Measurements from ENCODE around the gene DCX. TPM values are rescaled to one million over a fixed set of nuclear protein-coding genes. Genes with fewer than 3 reads are reported as not detected.

The DCX gene
- total RNA-seq, 2 experiments from 2014 or later: not detected

DNA sequence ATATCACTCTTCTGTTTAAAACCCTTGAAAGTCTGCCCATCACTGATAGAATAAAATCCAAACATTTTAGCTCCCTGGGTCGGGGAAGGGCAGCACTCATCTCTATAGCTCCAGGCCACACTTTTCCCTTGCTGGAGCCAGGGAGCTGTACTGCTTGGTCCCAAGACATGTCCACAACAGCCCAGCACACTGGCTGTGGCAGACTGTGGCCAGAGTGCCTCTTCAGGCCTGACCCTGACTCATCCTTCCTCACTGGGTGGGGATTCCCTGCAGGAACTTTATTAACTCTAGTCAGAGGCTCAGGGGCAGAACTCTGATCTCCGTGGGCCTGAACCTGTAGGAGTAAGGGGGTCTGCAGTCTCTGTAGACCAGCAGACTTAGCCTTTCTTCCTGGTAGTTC, 71.9 kb downstream of the DCX start:
- no peak overlapping the region for H3K27ac Mint-ChIP-seq
- DNase-seq (no peak), ATAC-seq (no peak)
- no peaks in the 10 kb centered on the region for H3K9me3 Mint-ChIP-seq
- no peak for TF ChIP-seq CTCF (IDR thresholded peaks at IDR 0.05)
- no peaks in the 10 kb centered on the region for H3K4me1 Mint-ChIP-seq (ENCODE audit: low read depth)
- no peaks in the 10 kb centered on the region for H3K36me3 Mint-ChIP-seq (ENCODE audit: low read depth)
- intact Hi-C loops (cut with micrococcal nuclease): no loop called here
- POLR2A ChIA-PET: no interaction called here
- CTCF ChIA-PET: no interaction called here
- no peak overlapping the region for H3K4me3 Mint-ChIP-seq
- no peaks in the 10 kb centered on the region for H3K27me3 Mint-ChIP-seq

- TF ChIP-seq CTCF (IDR thresholded peaks at IDR 0.05): no peak
- no peak overlapping the region for H3K4me3 Mint-ChIP-seq
- H3K36me3 Mint-ChIP-seq (ENCODE audit: low read depth): no peaks in the 10 kb centered on the region
- no peaks in the 10 kb centered on the region for H3K4me1 Mint-ChIP-seq (ENCODE audit: low read depth)
- ATAC-seq: no peak
- H3K27ac Mint-ChIP-seq: no peak overlapping the region
- H3K27me3 Mint-ChIP-seq: no peaks in the 10 kb centered on the region
- no peak for DNase-seq
- CTCF ChIA-PET: no interaction called here
- POLR2A ChIA-PET: no interaction called here
- H3K9me3 Mint-ChIP-seq: no peaks in the 10 kb centered on the region
- intact Hi-C loops (cut with micrococcal nuclease): no loop called here
Observed at GRCh38 chrX:111339212-111339611, 72.8 kb downstream of the DCX start.

GRCh38 chrX:111338095-111338698, 73.8 kb downstream of the DCX start:
- ChIA-PET CTCF (no interaction called here), POLR2A (no interaction called here)
- H3K4me1 Mint-ChIP-seq (ENCODE audit: low read depth): no peaks in the 10 kb centered on the region
- no peaks in the 10 kb centered on the region for H3K27me3 Mint-ChIP-seq
- no peak for TF ChIP-seq CTCF (IDR thresholded peaks at IDR 0.05)
- intact Hi-C loops (cut with micrococcal nuclease): no loop called here
- no peak overlapping the region for H3K27ac Mint-ChIP-seq
- no peak for DNase-seq
- H3K9me3 Mint-ChIP-seq: no peaks in the 10 kb centered on the region
- H3K36me3 Mint-ChIP-seq (ENCODE audit: low read depth): no peaks in the 10 kb centered on the region
- H3K4me3 Mint-ChIP-seq: no peak overlapping the region
- ATAC-seq: no peak

DNA sequence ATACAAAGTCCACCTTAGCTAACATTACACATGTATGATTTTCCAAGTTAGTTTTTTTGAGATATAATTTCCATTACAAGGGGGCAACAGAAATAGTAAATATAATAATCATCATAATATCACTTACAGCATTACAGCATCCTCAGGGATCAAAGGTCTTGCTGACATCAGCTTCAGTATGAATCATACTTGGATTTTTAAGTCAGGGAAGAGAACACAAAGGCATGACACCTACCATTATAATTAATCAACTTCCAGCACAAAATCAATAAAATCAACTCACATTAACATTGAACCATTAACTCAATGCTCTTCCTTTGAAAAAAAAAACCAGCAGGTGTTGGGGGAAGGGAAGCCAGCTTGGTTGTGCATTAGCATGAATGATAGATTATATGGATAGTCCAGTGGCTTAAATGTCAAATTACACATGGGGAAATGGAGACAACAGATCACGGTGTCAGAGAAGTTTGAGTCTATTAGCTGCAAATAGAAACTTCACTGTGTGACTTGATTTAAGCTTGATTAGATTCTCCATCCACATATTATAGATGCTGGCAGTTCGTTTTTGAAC, 74.8 kb downstream of the DCX start:
- ATAC-seq: no peak
- TF ChIP-seq CTCF (IDR thresholded peaks at IDR 0.05): no peak

DNA sequence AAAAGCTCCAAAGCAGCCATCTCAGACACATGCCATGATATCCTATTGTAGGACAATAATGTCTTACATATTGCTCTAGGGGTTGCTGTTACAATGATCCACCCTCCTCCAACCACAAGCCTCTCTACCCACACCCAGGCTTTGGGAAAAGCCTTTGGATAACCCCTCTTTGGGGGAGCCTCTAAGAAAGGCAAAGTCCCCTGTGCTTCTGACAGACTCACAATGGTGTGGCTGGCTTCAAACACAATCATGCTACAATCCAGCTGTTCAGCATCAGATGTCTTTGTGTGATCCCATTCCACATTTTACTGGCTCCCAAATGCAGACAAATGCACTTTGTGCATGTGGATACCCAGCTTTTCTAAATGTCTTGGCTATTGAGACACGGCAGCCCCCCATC, 75.9 kb downstream of the DCX start:
- ChIA-PET POLR2A (no interaction called here), CTCF (no interaction called here)
- no peaks in the 10 kb centered on the region for H3K36me3 Mint-ChIP-seq (ENCODE audit: low read depth)
- H3K4me1 Mint-ChIP-seq (ENCODE audit: low read depth): no peaks in the 10 kb centered on the region
- ATAC-seq (no peak), DNase-seq (no peak)
- no peak overlapping the region for H3K27ac Mint-ChIP-seq
- H3K9me3 Mint-ChIP-seq: no peaks in the 10 kb centered on the region
- H3K4me3 Mint-ChIP-seq: no peak overlapping the region
- TF ChIP-seq CTCF (IDR thresholded peaks at IDR 0.05): no peak
- intact Hi-C loops (cut with micrococcal nuclease): no loop called here
- H3K27me3 Mint-ChIP-seq: no peaks in the 10 kb centered on the region

More for the DNA sequence above, 74.8 kb downstream of the DCX start:
- H3K4me1 Mint-ChIP-seq (ENCODE audit: low read depth): no peaks in the 10 kb centered on the region
- DNase-seq: no peak
- no peak overlapping the region for H3K4me3 Mint-ChIP-seq
- H3K27me3 Mint-ChIP-seq: no peaks in the 10 kb centered on the region
- intact Hi-C loops (cut with micrococcal nuclease): no loop called here
- CTCF ChIA-PET: no interaction called here
- POLR2A ChIA-PET: no interaction called here
- H3K27ac Mint-ChIP-seq: no peak overlapping the region
- H3K36me3 Mint-ChIP-seq (ENCODE audit: low read depth): no peaks in the 10 kb centered on the region
- no peaks in the 10 kb centered on the region for H3K9me3 Mint-ChIP-seq

All from activated CD8-positive, alpha-beta T cell treated with anti-CD3 and anti-CD28 coated beads for 36 hours (primary cell).